GM12872 (cell line): ENCODE measurements around the gene FUBP3.

Experiments
- CTCF ChIP-seq: IDR thresholded peaks from 3 replicates; pipeline ENCODE4 v1.5.1; 2011; ENCODE audit warnings: low read depth, mild to moderate bottlenecking, low read length, moderate library complexity; ENCODE audit not compliant: insufficient read depth

The FUBP3 gene

GRCh38 chr9:130664251-130665028 is 85.1 kb downstream of the FUBP3 start, which contains the start of gene PRDM12:
TSS of gene PRDM12 (plus strand) at chr9:130664594. CDS start at chr9:130664654, 60 bp downstream.
- TF ChIP-seq CTCF: no peak

- TF ChIP-seq CTCF: no peak
Measured at GRCh38 chr9:130665029-130665430, 85.7 kb downstream of the FUBP3 start.

- TF ChIP-seq CTCF: no peak
Measured at GRCh38 chr9:130665431-130666392, 86.3 kb downstream of the FUBP3 start.

- no peak for TF ChIP-seq CTCF
Measured at GRCh38 chr9:130666393-130667119, 87.2 kb downstream of the FUBP3 start.

GRCh38 chr9:130667120-130667435 is 87.7 kb downstream of the FUBP3 start:
- no peak for TF ChIP-seq CTCF

- TF ChIP-seq CTCF: no peak
Measured at GRCh38 chr9:130668196-130668595, 88.8 kb downstream of the FUBP3 start.

- no peak for TF ChIP-seq CTCF
Measured at GRCh38 chr9:130668659-130669058, 89.3 kb downstream of the FUBP3 start.
